A172 (cell line): ENCODE measurements around the gene C4orf33. TPM values are rescaled to one million over a fixed set of nuclear protein-coding genes. Genes with fewer than 3 reads are reported as not detected.
"Not testable (repeated sequence)": the region's sequence is repeated elsewhere in the genome, so short reads cannot be mapped to it uniquely, and the experiment has no call there.

Source experiments
- DNase-seq: peaks from one replicate; pipeline ENCODE4 v3.0.0-alpha.2; 2015; ENCODE audit warnings: low spot score
- total RNA-seq: library from RNA; depleted of rRNA; stranded (reverse); fragments of >200 nt; shearing (Covaris generic); gene quantifications from 2 replicates; pipeline ENCODE4 v1.2.3, GENCODE V29; 2014; rRNA removed

The C4orf33 gene, protein sequence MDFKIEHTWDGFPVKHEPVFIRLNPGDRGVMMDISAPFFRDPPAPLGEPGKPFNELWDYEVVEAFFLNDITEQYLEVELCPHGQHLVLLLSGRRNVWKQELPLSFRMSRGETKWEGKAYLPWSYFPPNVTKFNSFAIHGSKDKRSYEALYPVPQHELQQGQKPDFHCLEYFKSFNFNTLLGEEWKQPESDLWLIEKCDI
- total RNA-seq = 25.2 and 26.0 TPM in 2 replicates

DNA sequence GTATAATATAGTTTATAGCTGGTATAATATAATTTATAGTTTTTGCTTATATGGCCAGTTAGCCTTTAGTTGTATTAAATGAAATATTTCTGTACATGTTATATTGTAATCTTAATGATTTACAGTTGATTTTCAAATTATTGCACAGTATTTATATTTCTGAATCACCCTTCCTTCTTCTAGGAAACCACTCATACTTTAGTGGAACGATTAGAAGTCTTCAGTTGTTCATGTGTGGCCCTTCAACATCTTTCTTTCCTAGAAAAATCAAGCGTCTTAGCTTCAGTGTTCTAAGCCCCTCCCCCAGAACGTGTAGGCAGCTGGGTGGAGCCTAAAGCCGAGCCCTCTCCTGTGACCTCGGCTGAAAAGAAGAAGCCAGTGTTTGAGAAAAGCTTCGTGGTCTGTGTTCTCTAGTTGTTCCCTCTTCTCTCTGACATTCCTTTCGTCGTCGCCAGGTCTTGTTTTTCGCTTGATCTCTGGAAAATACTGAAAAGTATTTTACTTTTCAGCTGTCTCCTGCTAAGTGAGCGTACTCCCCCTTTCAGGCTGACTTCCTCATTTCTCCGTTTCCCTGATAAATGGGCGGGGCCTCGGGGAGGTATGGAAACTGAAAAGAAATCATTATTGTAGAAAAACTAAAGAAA is at the start of gene C4orf33:
Gene C4orf33, plus strand, starts transcription at position 342 of the 644 bp plus-strand sequence. CDS start 6,459 bp downstream, outside the sequence.
- peak; percentile 73 for DNase-seq

DNA sequence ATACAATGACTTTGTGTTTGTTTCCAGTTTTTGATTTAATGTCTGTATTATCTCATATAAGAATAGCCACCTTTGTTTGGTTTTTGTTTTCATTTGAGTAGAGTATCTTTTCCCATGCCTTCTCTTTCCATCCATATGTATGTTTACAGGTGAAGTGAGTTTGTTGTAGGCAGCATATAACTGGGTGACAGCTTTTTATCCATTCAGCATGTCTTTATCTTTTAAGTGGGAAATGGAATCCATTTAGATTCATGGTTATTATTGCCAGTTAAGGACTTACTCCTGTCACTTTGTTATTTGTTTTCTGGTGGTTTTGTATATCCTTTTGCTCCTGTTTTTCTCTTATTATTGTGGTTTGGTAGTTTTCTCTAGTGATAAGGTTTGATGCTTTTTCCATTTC is 36.9 kb upstream of the C4orf33 start:
- DNase-seq = no peak

DNA sequence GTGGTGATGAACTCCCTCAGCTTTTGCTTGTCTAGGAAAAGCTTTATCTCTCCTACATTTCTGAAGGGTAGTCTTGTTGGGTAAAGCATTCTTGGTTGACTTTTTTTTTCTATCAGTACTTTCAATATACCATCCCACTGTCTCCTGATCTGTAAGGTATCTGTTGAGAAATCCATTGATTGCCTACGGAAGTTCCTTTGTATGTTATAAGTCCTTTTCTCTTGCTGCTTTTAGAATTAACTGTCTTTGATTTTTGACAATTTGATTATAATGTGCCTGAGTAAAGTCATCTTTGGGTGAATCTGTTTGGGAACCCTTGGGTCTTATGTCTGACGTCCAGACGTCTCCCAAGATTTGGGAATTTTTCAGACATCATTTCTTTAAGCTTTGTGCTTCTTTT is 33.4 kb upstream of the C4orf33 start:
- DNase-seq = no peak

DNA sequence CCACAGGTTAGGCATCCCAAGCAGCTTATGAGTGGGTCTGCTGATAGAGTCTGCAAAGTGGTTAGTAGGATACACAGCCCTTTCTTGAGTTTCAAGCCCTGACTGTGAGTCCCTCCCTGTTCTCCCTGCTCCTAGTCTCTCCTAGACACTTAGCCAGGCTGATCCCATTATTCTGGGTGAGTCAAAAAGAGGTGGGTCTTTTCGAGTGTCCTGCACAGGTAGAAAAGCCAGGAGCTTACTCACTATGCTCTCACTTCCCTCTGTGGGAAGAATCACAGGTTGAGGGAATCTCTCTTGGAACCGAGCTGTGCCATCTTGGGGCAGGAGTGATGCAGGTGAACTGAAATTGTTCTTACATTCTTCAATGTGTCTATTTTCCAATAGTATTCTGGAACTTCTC is 32.3 kb upstream of the C4orf33 start:
- no peak for DNase-seq

DNA sequence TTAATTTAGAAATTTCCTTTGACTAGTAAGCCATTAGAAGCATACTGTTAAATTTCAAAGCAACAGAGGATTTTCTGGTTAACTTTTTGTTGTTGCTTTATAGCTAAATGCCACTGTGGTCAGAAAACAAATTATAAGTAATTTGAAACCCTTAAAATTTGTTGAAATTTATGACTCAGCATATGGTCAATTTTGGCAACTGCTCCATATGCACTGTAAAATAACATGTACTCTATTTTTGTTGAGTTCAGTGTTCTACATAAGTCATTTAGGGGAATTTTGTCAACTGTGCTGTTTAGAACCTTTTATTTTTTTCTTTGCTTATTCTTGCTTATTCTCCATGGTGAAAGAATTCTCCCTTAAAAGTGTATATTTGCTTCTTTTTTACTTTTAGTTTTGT is 31.2 kb upstream of the C4orf33 start:
- no peak for DNase-seq

DNA sequence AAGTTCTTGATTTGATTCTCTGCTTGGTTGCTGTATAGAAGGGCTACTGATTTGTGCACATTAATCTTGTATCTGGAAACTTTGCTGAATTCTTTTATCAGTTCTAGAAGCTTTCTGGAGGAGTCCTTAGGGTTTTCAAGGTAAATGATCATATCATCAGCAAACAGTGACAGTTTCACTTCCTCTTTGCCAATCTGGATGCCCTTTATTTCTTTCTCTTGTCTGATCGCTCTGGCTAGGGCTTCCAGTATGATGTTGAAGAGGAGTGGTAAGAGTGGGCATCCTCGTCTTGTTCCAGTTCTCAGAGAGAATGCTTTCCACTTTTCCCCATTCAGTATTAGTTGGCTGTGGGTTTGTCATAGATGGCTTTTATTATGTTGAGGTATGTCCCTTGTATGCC is 26.4 kb upstream of the C4orf33 start:
- not testable (repeated sequence) for DNase-seq

DNA sequence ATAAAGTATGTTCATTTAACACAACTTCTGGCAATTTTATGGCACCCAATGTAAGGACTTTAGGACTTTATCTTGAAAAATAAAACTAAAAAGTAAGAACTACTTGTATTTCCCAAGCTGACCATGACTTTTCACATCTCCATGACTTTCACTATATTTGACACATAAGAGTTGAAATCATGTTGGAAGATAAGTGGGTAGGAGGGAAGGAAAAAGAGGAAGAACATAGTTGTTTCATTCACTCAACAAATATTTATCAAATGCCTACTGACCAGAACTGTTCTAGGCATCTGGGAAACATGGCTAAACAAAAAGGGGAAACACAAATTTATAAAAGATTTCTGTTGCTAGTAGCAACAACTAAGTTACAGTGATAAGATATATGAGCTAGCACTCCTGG is 18.6 kb upstream of the C4orf33 start:
- DNase-seq = no peak

DNA sequence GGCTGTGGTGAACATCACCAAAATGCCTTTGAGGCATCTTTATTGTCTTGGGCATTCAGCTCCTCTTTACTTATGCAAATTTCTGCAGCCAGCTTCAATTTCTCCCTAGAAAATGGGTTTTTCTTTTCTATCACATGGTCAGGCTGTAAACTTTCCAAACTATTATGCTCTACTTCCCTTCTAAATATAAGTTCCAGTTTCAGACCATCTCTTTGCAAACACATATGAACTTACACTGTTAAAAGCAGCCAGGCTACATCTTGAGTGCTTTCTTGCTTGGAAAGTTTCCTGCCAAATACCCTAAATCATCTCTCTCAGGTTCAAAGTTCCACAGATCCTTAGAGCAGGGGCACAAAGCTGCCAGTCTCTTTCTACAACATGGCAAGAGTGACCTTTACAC is 15.8 kb upstream of the C4orf33 start:
- no peak for DNase-seq

DNA sequence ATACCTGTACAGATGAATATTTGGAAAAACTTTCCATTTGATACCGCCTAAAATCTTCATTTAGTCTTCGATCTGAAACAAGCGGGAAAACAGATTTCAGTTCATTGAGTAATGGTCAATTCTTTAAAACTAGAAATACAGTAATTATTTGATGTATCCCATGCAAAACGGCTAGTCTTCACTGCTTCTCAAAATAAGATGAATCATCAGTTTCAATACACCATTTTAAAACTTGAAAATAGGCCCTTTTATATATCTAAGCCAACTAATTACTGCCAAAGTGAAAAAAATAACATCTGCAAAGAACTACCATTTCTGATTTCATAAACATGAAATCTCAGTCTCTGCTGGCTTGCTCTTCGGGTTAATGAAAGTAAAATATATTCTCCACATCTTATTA is 13.7 kb upstream of the C4orf33 start:
- no peak for DNase-seq

DNA sequence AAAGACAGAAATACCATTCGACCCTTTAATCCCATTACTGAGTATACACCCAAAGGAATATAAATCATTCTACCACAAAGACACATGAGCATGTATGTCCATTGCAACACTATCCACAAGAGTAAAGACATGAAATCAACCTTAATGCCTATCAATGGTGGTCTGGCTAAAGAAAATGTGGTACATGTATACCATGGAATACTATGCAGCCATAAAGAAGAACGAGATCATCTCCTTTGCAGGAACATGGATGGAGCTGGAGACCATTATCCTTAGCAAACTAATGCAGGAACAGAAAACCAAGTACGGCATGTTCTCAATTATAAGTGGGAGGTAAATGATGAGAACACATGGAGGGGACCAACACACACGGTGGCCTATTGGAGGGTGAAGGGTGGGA is 10.5 kb upstream of the C4orf33 start:
- no peak for DNase-seq

DNA sequence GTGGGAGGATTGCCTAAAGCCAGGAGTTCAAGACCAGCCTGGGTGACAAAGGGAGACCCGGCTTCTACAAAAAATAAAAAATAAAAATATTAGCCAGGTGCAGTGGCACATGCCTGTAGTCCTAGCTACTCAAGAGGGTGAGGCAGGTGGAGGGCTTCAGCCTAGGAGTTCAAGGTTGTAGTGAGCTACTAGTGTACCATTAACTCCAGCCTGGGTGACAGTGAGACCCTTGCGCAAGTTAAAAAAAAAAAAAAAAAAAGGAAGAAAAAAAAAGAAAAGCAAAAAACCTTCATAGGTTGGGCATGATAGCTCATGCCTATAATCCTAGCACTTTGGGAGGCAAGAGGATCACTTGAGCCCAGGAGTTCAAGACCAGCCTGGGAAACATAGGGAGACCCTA is 8.4 kb upstream of the C4orf33 start:
- no peak for DNase-seq

DNA sequence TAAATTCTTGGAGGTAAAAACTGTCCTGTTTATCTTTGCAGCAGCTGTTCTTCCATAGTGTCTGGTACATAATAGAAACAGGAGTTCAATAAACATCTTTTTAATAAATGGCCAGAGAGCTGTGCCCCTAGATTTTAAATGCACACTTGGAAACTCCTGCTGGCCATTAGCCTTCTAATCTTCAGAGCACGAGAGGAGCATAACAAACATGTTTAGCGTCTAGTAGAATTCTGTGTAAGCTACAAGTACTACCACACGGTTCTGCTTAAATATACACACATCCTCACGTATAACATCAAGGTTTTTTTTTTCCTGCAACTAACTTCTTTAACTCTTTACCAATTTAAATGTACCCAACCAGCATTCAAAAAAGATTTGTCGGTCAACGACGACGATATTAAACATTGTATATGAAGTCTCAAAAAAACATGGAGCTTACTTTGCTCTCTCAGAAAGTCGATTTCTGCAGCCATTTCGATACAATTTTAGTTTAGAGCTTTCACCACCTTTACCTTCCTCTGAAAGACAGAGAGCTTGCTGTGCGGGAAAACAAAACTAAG is 3.2 kb upstream of the C4orf33 start:
- peak; percentile 8 for DNase-seq

DNA sequence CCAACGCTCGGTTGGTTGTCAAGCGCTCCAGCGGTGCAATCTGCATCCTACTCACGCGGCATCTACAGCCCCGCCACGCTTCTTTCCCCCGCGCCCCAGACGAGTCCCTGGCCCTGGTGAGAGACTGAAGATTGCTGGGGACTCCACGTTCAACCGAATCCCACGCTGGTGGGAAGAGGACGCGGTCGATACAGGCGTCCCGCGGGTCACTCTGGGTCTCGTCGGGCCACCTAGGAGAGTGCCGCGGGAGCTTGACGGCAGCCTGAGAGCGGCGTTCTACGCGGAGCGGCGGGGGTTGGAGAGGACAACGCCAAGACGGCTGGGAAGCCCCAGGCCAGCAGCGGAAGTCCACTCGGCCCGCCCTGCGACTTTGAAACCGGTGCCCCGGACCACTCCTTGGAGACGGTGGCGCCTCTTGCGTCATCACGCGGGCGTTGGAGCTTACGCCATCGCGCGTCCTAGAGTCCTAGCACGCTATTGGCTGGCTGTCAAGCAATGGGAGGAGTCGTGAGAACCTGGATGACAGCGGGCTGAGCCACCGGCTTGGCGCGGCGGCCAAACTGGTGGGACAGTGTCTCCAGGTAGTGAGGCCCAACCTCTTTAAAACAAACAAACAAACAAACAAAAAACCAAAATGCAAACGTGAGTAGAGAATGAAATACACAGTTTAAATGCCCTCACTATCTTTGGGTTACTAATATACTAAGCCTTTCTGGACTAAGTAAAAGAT is 2.6 kb upstream of the C4orf33 start, which contains the start of gene SCLT1:
Gene SCLT1, minus strand, starts transcription at position 349 of the 730 bp plus-strand sequence. CDS start 436 bp downstream, outside the sequence.
- DNase-seq = peak; percentile 95

DNA sequence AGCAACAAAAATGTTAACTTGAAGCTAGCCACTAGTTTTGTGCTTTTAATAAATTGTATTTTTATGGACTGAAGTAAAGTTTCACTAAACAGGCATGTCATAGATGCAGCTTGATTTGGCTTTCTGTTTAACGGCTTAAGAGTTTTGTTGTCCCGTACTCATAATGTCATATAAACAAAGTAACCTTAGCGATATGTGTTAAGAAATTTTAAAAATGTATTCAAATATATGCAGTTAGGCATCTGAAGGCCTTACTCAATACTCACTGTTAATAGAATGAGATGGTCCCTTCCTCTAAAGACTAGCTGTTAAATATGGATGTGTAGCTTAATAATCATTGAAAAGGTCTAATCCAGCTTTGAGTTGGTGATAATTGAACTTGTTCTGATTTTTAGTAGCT is 1.6 kb upstream of the C4orf33 start:
- DNase-seq = no peak

DNA sequence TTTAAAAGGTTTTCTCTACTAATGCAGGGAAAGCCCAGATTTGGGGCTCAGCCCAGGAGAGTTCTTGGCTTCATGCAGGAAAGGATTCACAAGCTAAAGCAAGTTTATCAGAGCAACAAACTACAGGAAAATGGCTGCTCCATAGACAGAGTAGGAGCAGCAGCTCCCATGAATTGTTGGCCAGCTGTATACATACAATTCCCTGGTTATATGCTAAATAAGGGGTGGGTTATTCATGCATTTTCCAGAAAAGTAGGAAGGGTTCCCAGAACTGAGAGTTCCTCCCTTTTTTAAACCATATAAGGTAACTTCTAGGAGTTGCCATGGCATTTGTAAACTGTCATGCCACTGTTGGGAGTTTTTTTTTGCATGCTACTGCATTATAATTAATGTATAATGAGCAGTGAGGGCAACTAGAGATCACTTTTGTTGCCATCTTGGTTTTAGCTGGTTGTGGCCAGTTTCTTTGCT is 2.6 kb downstream of the C4orf33 start:
- DNase-seq = no peak

DNA sequence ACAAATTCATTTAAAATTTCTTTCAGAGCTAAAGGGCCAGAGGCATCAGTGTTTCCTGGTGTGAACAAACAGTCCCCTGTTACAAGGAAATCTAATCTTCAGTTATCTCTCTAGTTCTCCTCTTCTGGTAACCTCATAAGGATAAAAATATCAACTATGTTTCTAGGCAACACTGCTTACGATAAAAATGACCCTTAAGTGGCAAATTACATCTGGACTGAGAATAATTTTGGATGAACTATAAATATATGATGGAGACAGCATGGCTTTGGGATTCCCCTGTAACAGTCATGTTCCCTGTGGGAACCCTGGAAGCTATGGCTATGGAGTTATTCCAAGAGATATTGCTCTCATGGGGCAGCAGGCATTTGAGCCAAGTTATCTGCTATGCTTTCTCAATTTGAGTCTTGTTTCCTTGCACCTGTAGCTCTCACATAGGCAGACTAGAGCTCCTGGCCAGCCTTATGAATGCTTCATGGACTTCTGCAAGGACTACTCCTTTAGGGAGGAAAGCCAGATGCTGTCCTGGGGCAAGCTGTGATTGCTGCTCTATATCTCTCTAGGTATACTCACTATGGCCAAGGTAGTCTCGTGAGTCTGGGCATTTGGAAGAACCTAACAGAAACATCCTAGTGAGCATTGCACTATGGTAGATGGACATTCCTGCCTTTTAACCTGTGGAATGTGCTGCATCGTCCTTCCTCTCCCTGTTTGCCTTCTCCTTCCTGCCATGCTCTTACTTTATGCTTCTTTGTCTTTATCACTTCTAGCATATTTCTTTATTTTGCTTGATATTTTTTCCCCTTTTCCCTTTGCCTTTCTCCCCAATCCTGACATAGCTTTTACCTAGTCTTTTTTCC is 14.2 kb downstream of the C4orf33 start:
- DNase-seq = no peak

DNA sequence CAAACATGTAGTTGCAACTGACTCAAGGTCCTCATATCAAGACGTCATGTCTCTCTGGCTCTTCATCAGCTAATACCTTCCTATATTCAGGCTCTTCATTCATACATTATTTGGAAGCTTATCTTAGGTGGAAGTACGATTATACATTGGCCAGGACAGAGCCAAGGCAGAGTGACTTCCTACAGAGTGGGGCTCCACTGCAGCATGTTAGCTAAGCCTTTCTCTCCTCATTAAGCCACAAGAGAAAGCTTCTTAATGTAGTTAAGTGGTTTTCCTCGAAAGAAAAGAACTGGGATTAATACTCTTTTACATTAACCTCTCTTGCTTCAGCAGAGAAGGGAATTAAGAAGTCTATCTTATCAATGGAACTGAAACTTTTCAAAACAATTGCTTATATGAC is 15.0 kb downstream of the C4orf33 start:
- no peak for DNase-seq

DNA sequence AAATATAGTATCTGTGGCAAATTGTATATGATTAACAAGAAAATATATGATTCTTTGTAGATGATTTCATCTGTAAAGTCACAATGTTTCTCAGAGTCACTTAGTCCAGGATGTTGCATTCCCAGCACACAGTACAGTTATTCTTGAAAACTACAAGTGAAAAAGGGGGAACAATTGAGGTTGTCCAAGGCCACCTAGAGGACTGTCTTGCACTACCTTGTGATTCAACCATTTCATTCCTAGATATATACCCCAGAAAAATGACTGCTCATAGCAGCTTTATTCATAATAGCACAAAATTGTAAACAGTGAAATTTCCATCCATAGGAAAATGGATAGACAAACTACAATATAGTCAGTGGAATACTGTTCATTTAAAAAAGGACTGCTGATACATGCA is 16.0 kb downstream of the C4orf33 start:
- DNase-seq = no peak

DNA sequence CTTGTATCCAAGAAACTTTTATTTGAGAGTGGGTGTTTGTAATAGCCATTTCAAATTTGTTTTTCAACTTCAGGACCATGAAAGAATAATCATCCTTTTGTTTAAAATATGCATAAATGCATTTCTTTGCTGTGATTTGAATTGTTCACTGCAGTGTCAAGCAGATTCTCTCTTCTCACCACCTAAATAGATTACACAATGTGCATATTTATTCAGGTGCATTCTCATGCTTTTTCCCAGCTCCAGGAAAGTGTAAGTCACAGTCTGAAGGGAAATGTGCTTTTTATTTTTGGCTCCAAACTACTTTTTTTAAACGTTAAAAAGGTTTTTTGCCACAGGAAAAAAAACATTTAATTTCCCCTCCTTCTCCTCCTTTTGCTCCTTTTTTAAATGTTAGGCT is 17.5 kb downstream of the C4orf33 start:
- no peak for DNase-seq

DNA sequence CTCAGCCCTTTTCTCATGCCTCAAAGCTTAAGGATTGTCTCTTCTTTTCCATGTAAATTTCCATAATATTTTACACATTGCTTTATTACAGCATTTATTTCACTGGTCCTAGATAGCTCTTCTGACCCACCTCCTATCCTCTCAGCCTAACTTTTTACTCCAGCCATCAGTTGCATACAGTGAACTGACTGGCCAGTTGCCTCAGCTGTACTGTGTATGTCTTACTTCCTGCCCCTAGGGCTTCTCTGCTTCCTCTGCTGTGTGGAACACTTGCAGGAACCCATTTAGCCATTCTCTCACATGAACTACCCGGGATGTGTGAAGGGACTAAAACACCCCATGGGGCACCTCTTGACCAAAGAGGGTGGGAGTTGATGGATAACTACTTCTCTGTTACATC is 18.0 kb downstream of the C4orf33 start:
- no peak for DNase-seq

DNA sequence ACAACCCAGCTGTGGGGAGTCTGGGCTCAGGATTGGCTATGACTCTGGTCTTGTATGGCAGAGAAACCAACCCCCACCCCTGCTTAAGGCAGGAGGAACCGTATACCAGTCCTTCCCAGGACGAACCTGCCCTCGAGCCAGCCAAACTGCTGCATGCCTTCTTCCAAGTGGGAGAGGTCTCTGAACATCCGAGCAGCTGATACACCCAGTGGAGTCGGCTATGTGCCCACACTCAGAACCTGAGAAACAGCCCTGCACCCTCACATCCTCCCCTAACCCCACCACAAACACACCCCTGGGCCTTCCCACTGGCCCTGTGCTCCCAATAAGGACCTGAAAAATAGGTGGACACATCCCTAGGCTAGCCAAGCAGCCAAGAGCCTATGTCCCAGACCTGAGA is 21.8 kb downstream of the C4orf33 start:
- no peak for DNase-seq

DNA sequence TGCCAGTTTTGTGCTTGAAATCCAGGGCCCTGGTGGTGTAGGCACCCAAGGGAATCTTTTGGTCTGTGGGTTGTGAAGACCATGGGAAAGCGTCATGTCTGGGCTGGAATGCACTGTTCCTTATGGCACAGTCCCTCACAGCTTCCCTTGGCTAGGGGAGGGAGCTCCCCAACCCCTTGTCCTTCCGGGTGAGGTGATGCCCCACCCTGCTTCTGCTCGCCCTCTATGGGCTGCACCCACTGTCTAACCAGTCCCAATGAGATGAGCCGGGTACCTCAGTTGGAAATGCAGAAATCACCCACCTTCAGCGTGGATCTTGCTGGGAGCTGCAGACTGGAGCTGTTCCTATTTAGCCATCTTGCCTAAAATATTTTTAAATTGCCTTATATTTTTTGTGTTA is 30.7 kb downstream of the C4orf33 start:
- not testable (repeated sequence) for DNase-seq
